ENCODE measurements around the gene CAPN8.

The CAPN8 gene

GRCh38 chr1:223515926-223516325, 149.6 kb downstream of the CAPN8 start:
- no peak for DNase-seq (ENCODE audit: low read depth, low spot score)
- no peaks in the 10 kb centered on the region for H3K36me3 ChIP-seq (ENCODE audit: insufficient read depth, insufficient read length, low read length)
- H3K4me3 ChIP-seq (ENCODE audit: insufficient read length, low read depth): no peak overlapping the region
- no peaks in the 10 kb centered on the region for H3K4me1 ChIP-seq (ENCODE audit: insufficient read depth, insufficient read length)
- H3K27me3 ChIP-seq (ENCODE audit: insufficient read depth, insufficient read length): no peaks in the 10 kb centered on the region
- TF ChIP-seq ZNF274 (IDR thresholded peaks at IDR 0.05; ENCODE audit: low read depth, low read length): no peak
- no peak for TF ChIP-seq SUZ12 (IDR thresholded peaks at IDR 0.05; ENCODE audit: extremely low read depth, insufficient read depth, insufficient read length)
- TF ChIP-seq YY1 (IDR thresholded peaks at IDR 0.05; ENCODE audit: insufficient read depth, insufficient read length): no peak
- H3K9me3 ChIP-seq (ENCODE audit: insufficient read depth, low read length): peaks cover 14% of the 10 kb centered on the region; the same call in 1 of the 2 replicates
- H3K9ac ChIP-seq (ENCODE audit: insufficient read length, low read depth): no peak overlapping the region

- DNase-seq (ENCODE audit: low read depth, low spot score): no peak
- no peaks in the 10 kb centered on the region for H3K36me3 ChIP-seq (ENCODE audit: insufficient read depth, insufficient read length, low read length)
- TF ChIP-seq YY1 (IDR thresholded peaks at IDR 0.05; ENCODE audit: insufficient read depth, insufficient read length) (no peak), ZNF274 (IDR thresholded peaks at IDR 0.05; ENCODE audit: low read depth, low read length) (no peak), SUZ12 (IDR thresholded peaks at IDR 0.05; ENCODE audit: extremely low read depth, insufficient read depth, insufficient read length) (no peak)
- H3K4me3 ChIP-seq (ENCODE audit: insufficient read length, low read depth): no peak overlapping the region
- H3K27me3 ChIP-seq (ENCODE audit: insufficient read depth, insufficient read length): no peaks in the 10 kb centered on the region
- H3K9ac ChIP-seq (ENCODE audit: insufficient read length, low read depth): no peak overlapping the region
- H3K9me3 ChIP-seq (ENCODE audit: insufficient read depth, low read length): peaks cover 18% of the 10 kb centered on the region; the same call in 1 of the 2 replicates
- H3K4me1 ChIP-seq (ENCODE audit: insufficient read depth, insufficient read length): no peaks in the 10 kb centered on the region
Measured at GRCh38 chr1:223515421-223515820, 150.1 kb downstream of the CAPN8 start.

GRCh38 chr1:223514644-223515043, 150.9 kb downstream of the CAPN8 start:
- no peak for DNase-seq (ENCODE audit: low read depth, low spot score)
- no peaks in the 10 kb centered on the region for H3K27me3 ChIP-seq (ENCODE audit: insufficient read depth, insufficient read length)
- TF ChIP-seq ZNF274 (IDR thresholded peaks at IDR 0.05; ENCODE audit: low read depth, low read length) (no peak), YY1 (IDR thresholded peaks at IDR 0.05; ENCODE audit: insufficient read depth, insufficient read length) (no peak), SUZ12 (IDR thresholded peaks at IDR 0.05; ENCODE audit: extremely low read depth, insufficient read depth, insufficient read length) (no peak)

GRCh38 chr1:223513309-223513708, 152.2 kb downstream of the CAPN8 start:
- DNase-seq (ENCODE audit: low read depth, low spot score): no peak
- peaks cover 7% of the 10 kb centered on the region; the same call in 1 of the 2 replicates for H3K9me3 ChIP-seq (ENCODE audit: insufficient read depth, low read length)
- no peak overlapping the region for H3K9ac ChIP-seq (ENCODE audit: insufficient read length, low read depth)
- no peak for TF ChIP-seq SUZ12 (IDR thresholded peaks at IDR 0.05; ENCODE audit: extremely low read depth, insufficient read depth, insufficient read length)
- TF ChIP-seq ZNF274 (IDR thresholded peaks at IDR 0.05; ENCODE audit: low read depth, low read length): no peak
- no peak for TF ChIP-seq YY1 (IDR thresholded peaks at IDR 0.05; ENCODE audit: insufficient read depth, insufficient read length)
- H3K4me3 ChIP-seq (ENCODE audit: insufficient read length, low read depth): no peak overlapping the region
- H3K27me3 ChIP-seq (ENCODE audit: insufficient read depth, insufficient read length): no peaks in the 10 kb centered on the region
- H3K36me3 ChIP-seq (ENCODE audit: insufficient read depth, insufficient read length, low read length): no peaks in the 10 kb centered on the region
- H3K4me1 ChIP-seq (ENCODE audit: insufficient read depth, insufficient read length): no peaks in the 10 kb centered on the region

More at GRCh38 chr1:223514644-223515043, 150.9 kb downstream of the CAPN8 start:
- Histone ChIP-seq H3K9me3 (ENCODE audit: insufficient read depth, low read length) (peaks cover 13% of the 10 kb centered on the region; the same call in 1 of the 2 replicates), H3K4me3 (ENCODE audit: insufficient read length, low read depth) (no peak overlapping the region), H3K36me3 (ENCODE audit: insufficient read depth, insufficient read length, low read length) (no peaks in the 10 kb centered on the region), H3K4me1 (ENCODE audit: insufficient read depth, insufficient read length) (no peaks in the 10 kb centered on the region), H3K9ac (ENCODE audit: insufficient read length, low read depth) (no peak overlapping the region)

GRCh38 chr1:223512057-223512456, 153.4 kb downstream of the CAPN8 start:
- no peak overlapping the region for H3K9ac ChIP-seq (ENCODE audit: insufficient read length, low read depth)
- no peak overlapping the region for H3K4me3 ChIP-seq (ENCODE audit: insufficient read length, low read depth)

GRCh38 chr1:223508796-223509195, 156.7 kb downstream of the CAPN8 start:
- TF ChIP-seq SUZ12 (IDR thresholded peaks at IDR 0.05; ENCODE audit: extremely low read depth, insufficient read depth, insufficient read length) (no peak), ZNF274 (IDR thresholded peaks at IDR 0.05; ENCODE audit: low read depth, low read length) (no peak), YY1 (IDR thresholded peaks at IDR 0.05; ENCODE audit: insufficient read depth, insufficient read length) (no peak)
- H3K9me3 ChIP-seq (ENCODE audit: insufficient read depth, low read length): peaks cover 7% of the 10 kb centered on the region; the same call in 1 of the 2 replicates
- no peak for DNase-seq (ENCODE audit: low read depth, low spot score)
- H3K9ac ChIP-seq (ENCODE audit: insufficient read length, low read depth): no peak overlapping the region
- H3K4me1 ChIP-seq (ENCODE audit: insufficient read depth, insufficient read length): no peaks in the 10 kb centered on the region
- H3K36me3 ChIP-seq (ENCODE audit: insufficient read depth, insufficient read length, low read length): no peaks in the 10 kb centered on the region
- H3K27me3 ChIP-seq (ENCODE audit: insufficient read depth, insufficient read length): no peaks in the 10 kb centered on the region
- no peak overlapping the region for H3K4me3 ChIP-seq (ENCODE audit: insufficient read length, low read depth)

More at GRCh38 chr1:223512057-223512456, 153.4 kb downstream of the CAPN8 start:
- TF ChIP-seq YY1 (IDR thresholded peaks at IDR 0.05; ENCODE audit: insufficient read depth, insufficient read length): no peak
- TF ChIP-seq SUZ12 (IDR thresholded peaks at IDR 0.05; ENCODE audit: extremely low read depth, insufficient read depth, insufficient read length): no peak
- TF ChIP-seq ZNF274 (IDR thresholded peaks at IDR 0.05; ENCODE audit: low read depth, low read length): no peak
- Histone ChIP-seq H3K4me1 (ENCODE audit: insufficient read depth, insufficient read length) (no peaks in the 10 kb centered on the region), H3K27me3 (ENCODE audit: insufficient read depth, insufficient read length) (no peaks in the 10 kb centered on the region), H3K9me3 (ENCODE audit: insufficient read depth, low read length) (peaks cover 7% of the 10 kb centered on the region; the same call in 1 of the 2 replicates), H3K36me3 (ENCODE audit: insufficient read depth, insufficient read length, low read length) (no peaks in the 10 kb centered on the region)
- DNase-seq (ENCODE audit: low read depth, low spot score): no peak

- Histone ChIP-seq H3K36me3 (ENCODE audit: insufficient read depth, insufficient read length, low read length) (no peaks in the 10 kb centered on the region), H3K9ac (ENCODE audit: insufficient read length, low read depth) (no peak overlapping the region), H3K4me1 (ENCODE audit: insufficient read depth, insufficient read length) (peaks cover 3% of the 10 kb centered on the region), H3K9me3 (ENCODE audit: insufficient read depth, low read length) (no peaks in the 10 kb centered on the region), H3K4me3 (ENCODE audit: insufficient read length, low read depth) (no peak overlapping the region), H3K27me3 (ENCODE audit: insufficient read depth, insufficient read length) (no peaks in the 10 kb centered on the region)
- DNase-seq (ENCODE audit: low read depth, low spot score): no peak
- TF ChIP-seq SUZ12 (IDR thresholded peaks at IDR 0.05; ENCODE audit: extremely low read depth, insufficient read depth, insufficient read length) (no peak), ZNF274 (IDR thresholded peaks at IDR 0.05; ENCODE audit: low read depth, low read length) (no peak), YY1 (IDR thresholded peaks at IDR 0.05; ENCODE audit: insufficient read depth, insufficient read length) (no peak)
Measured at GRCh38 chr1:223504741-223505140, 160.8 kb downstream of the CAPN8 start.

All from NT2/D1 (cell line).